ENCODE measurements around the gene HS6ST3.

HS6ST3 gene

GRCh38 chr13:96836733-96837132 is 746.8 kb downstream of the HS6ST3 start:
- no peak for DNase-seq (ENCODE audit: low spot score)

- DNase-seq (ENCODE audit: low spot score), result no peak
Observed at GRCh38 chr13:96837809-96838208, 747.9 kb downstream of the HS6ST3 start.

GRCh38 chr13:96844195-96844594 is 754.3 kb downstream of the HS6ST3 start:
- DNase-seq (ENCODE audit: low spot score), result no peak

GRCh38 chr13:96844616-96845015 is 754.7 kb downstream of the HS6ST3 start:
- DNase-seq (ENCODE audit: low spot score), result no peak

GRCh38 chr13:96848286-96848685 is 758.4 kb downstream of the HS6ST3 start:
- DNase-seq (ENCODE audit: low spot score), result no peak

GRCh38 chr13:96849091-96849490 is 759.2 kb downstream of the HS6ST3 start:
- DNase-seq (ENCODE audit: low spot score), result no peak

- no peak for DNase-seq (ENCODE audit: low spot score)
Observed at GRCh38 chr13:96850538-96851145, 760.7 kb downstream of the HS6ST3 start.

GRCh38 chr13:96851856-96852445 is 762.0 kb downstream of the HS6ST3 start:
- DNase-seq (ENCODE audit: low spot score), result no peak

- DNase-seq (ENCODE audit: low spot score), result no peak
Observed at GRCh38 chr13:96858133-96858826, 768.4 kb downstream of the HS6ST3 start.

GRCh38 chr13:96860882-96861281 is 771.0 kb downstream of the HS6ST3 start:
- DNase-seq (ENCODE audit: low spot score), result no peak

- no peak for DNase-seq (ENCODE audit: low spot score)
Observed at GRCh38 chr13:96862093-96862492, 772.2 kb downstream of the HS6ST3 start.

GRCh38 chr13:96862999-96863398 is 773.1 kb downstream of the HS6ST3 start:
- no peak for DNase-seq (ENCODE audit: low spot score)

GRCh38 chr13:96871469-96871868 is 781.6 kb downstream of the HS6ST3 start:
- DNase-seq (ENCODE audit: low spot score), result no peak

GRCh38 chr13:96880419-96880818 is 790.5 kb downstream of the HS6ST3 start:
- no peak for DNase-seq (ENCODE audit: low spot score)

Data from Ammon's horn (tissue), 1 donor.